ENCODE measurements around the gene CCN6. TPM values are rescaled to one million over a fixed set of nuclear protein-coding genes. Genes with fewer than 3 reads are reported as not detected.

The CCN6 gene
- total RNA-seq, result not detected in 2 replicates
- long read RNA-seq, result 0 reads

GRCh38 chr6:112054001-112054400, at the start of gene CCN6:
TSS of gene CCN6 (plus strand) at chr6:112054104. CDS start at chr6:112054358, 254 bp downstream.
- no peaks in the 10 kb centered on the region for H3K36me3 Mint-ChIP-seq (ENCODE audit: insufficient read depth)
- DNase-seq (ENCODE audit: low spot score, unreplicated experiment), result no peak
- H3K9me3 Mint-ChIP-seq (ENCODE audit: low read depth), result no peaks in the 10 kb centered on the region
- no peak within 1 kb of the TSS for H3K27ac Mint-ChIP-seq
- H3K4me3 Mint-ChIP-seq (ENCODE audit: low read depth), result no peak within 1 kb of the TSS
- H3K27me3 Mint-ChIP-seq, result no peaks in the 10 kb centered on the region
- no peaks in the 10 kb centered on the region for H3K4me1 Mint-ChIP-seq (ENCODE audit: low read depth)
- no peak for TF ChIP-seq CTCF (IDR thresholded peaks at IDR 0.05; ENCODE audit: unreplicated experiment)

GRCh38 chr6:112004201-112005012, 49.5 kb upstream of the CCN6 start:
- Mint-ChIP-seq H3K27ac (no peak overlapping the region), H3K36me3 (ENCODE audit: insufficient read depth) (no peaks in the 10 kb centered on the region), H3K27me3 (no peaks in the 10 kb centered on the region), H3K4me3 (ENCODE audit: low read depth) (no peak overlapping the region), H3K9me3 (ENCODE audit: low read depth) (no peaks in the 10 kb centered on the region), H3K4me1 (ENCODE audit: low read depth) (peaks cover 11% of the 10 kb centered on the region)
- no peak for TF ChIP-seq CTCF (IDR thresholded peaks at IDR 0.05; ENCODE audit: unreplicated experiment)
- DNase-seq (ENCODE audit: low spot score, unreplicated experiment), result no peak

- no peak for DNase-seq (ENCODE audit: low spot score, unreplicated experiment)
- Mint-ChIP-seq H3K27ac (no peak overlapping the region), H3K27me3 (no peaks in the 10 kb centered on the region), H3K4me3 (ENCODE audit: low read depth) (no peak overlapping the region), H3K36me3 (ENCODE audit: insufficient read depth) (no peaks in the 10 kb centered on the region), H3K4me1 (ENCODE audit: low read depth) (peaks cover 11% of the 10 kb centered on the region), H3K9me3 (ENCODE audit: low read depth) (no peaks in the 10 kb centered on the region)
- no peak for TF ChIP-seq CTCF (IDR thresholded peaks at IDR 0.05; ENCODE audit: unreplicated experiment)
These were observed 48.9 kb upstream of the CCN6 start for GRCh38 chr6:112005013-112005371.

- no peak overlapping the region for H3K4me3 Mint-ChIP-seq (ENCODE audit: low read depth)
- H3K4me1 Mint-ChIP-seq (ENCODE audit: low read depth), result peaks cover 11% of the 10 kb centered on the region
- no peaks in the 10 kb centered on the region for H3K9me3 Mint-ChIP-seq (ENCODE audit: low read depth)
- H3K36me3 Mint-ChIP-seq (ENCODE audit: insufficient read depth), result no peaks in the 10 kb centered on the region
- no peaks in the 10 kb centered on the region for H3K27me3 Mint-ChIP-seq
- DNase-seq (ENCODE audit: low spot score, unreplicated experiment), result no peak
- H3K27ac Mint-ChIP-seq, result no peak overlapping the region
- TF ChIP-seq CTCF (IDR thresholded peaks at IDR 0.05; ENCODE audit: unreplicated experiment), result no peak
These were observed 46.6 kb upstream of the CCN6 start for GRCh38 chr6:112007254-112007653.

GRCh38 chr6:112007805-112008204, 46.1 kb upstream of the CCN6 start:
- Mint-ChIP-seq H3K4me1 (ENCODE audit: low read depth) (peaks cover 11% of the 10 kb centered on the region), H3K36me3 (ENCODE audit: insufficient read depth) (no peaks in the 10 kb centered on the region), H3K9me3 (ENCODE audit: low read depth) (no peaks in the 10 kb centered on the region), H3K4me3 (ENCODE audit: low read depth) (no peak overlapping the region), H3K27ac (peak overlapping the region; percentile 71), H3K27me3 (no peaks in the 10 kb centered on the region)
- TF ChIP-seq CTCF (IDR thresholded peaks at IDR 0.05; ENCODE audit: unreplicated experiment), result no peak
- no peak for DNase-seq (ENCODE audit: low spot score, unreplicated experiment)

Measured in progenitor cell of endocrine pancreas (in vitro differentiated cells).